ENCODE results near the gene ZNF248. TPM values are rescaled to one million over a fixed set of nuclear protein-coding genes. Genes with fewer than 3 reads are reported as not detected.

Gene ZNF248
- total RNA-seq, 1 donor from 2014 or later: 13.9 TPM

DNA sequence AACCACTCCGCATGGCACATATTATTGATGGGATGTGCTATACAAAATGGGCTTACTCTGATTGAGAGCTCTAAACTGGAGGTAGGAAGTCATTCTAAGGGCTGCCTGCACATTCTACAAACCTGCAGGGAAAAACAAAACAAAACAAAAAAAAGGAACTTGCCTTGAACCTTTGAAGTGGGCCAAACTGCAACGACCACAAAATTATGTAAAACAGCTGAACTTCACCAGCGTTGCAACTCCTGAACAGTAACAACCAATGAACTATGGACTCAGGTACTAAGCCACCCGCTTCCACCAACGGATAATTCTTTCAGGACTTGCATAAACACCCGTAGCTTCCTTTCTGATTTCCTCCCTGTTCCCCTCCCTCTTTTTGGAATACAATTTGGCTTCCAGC lies 80.4 kb downstream of the ZNF248 start:
- TF ChIP-seq, protein P1, sequence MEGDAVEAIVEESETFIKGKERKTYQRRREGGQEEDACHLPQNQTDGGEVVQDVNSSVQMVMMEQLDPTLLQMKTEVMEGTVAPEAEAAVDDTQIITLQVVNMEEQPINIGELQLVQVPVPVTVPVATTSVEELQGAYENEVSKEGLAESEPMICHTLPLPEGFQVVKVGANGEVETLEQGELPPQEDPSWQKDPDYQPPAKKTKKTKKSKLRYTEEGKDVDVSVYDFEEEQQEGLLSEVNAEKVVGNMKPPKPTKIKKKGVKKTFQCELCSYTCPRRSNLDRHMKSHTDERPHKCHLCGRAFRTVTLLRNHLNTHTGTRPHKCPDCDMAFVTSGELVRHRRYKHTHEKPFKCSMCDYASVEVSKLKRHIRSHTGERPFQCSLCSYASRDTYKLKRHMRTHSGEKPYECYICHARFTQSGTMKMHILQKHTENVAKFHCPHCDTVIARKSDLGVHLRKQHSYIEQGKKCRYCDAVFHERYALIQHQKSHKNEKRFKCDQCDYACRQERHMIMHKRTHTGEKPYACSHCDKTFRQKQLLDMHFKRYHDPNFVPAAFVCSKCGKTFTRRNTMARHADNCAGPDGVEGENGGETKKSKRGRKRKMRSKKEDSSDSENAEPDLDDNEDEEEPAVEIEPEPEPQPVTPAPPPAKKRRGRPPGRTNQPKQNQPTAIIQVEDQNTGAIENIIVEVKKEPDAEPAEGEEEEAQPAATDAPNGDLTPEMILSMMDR (IDR thresholded peaks at IDR 0.05): no peak
- no peaks in the 10 kb centered on the region for H3K36me3 ChIP-seq
- no peak overlapping the region for H3K4me3 ChIP-seq
- H3K27me3 ChIP-seq: no peaks in the 10 kb centered on the region
- H3K4me1 ChIP-seq: no peaks in the 10 kb centered on the region
- DNase-seq (ENCODE audit: low spot score in 2 of 2): no peak
- no peak overlapping the region for H3K27ac ChIP-seq
- H3K9me3 ChIP-seq: peaks cover 0 to 31% of the 10 kb centered on the region in 2 donors
- intact Hi-C loops (cut with DNase I): no loop called here

DNA sequence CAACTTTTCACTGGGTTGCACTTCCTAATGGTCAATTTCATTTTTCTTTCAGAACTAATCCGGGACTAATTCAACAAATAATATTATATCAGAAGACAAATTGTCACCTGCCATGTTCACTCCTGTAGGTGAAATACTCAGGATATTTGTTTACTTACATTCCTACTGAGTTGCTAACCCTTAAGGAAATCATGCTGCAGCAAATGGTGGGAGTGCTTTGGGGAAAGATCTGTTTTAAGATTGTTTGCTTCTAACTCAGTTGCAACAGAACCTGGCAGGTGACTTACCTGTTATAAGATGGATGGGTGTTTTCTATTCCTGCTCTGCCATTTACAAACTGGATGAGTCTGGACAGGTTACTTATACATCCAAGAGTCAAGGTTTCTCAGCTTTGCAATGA lies 81.8 kb downstream of the ZNF248 start:
- intact Hi-C loops (cut with DNase I): no loop called here
- Histone ChIP-seq H3K4me3 (no peak overlapping the region), H3K4me1 (no peaks in the 10 kb centered on the region), H3K27me3 (no peaks in the 10 kb centered on the region), H3K27ac (no peak overlapping the region), H3K36me3 (no peaks in the 10 kb centered on the region), H3K9me3 (peaks cover 0 to 17% of the 10 kb centered on the region in 2 donors)
- TF ChIP-seq, protein P1 (IDR thresholded peaks at IDR 0.05): no peak
- DNase-seq (ENCODE audit: low spot score in 2 of 2): no peak

DNA sequence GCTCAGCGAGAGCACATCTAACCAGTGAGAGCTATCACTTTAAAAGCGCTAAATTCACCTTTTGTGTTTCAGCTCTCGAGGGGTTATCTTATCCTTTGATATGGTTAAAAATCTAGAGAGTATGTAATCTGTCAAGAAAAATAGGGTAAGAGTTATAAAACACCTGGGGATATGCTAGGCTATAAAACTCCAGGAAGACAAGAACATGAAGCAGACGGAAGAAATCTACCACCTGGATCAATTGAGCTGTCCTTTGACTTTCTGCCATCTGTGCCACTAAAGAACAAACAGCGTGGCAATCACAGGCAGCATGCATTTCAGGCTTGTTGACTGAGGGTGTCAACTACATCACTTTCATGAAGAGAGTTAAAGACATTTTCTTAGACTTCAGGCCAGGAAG lies 83.1 kb downstream of the ZNF248 start:
- no peak overlapping the region for H3K27ac ChIP-seq
- DNase-seq (ENCODE audit: low spot score in 2 of 2): no peak
- intact Hi-C loops (cut with DNase I): no loop called here
- no peak overlapping the region for H3K4me3 ChIP-seq
- no peaks in the 10 kb centered on the region for H3K4me1 ChIP-seq
- no peaks in the 10 kb centered on the region for H3K27me3 ChIP-seq
- peaks cover 0 to 12% of the 10 kb centered on the region in 2 donors for H3K9me3 ChIP-seq
- TF ChIP-seq, protein P1 (IDR thresholded peaks at IDR 0.05): no peak
- H3K36me3 ChIP-seq: no peaks in the 10 kb centered on the region

DNA sequence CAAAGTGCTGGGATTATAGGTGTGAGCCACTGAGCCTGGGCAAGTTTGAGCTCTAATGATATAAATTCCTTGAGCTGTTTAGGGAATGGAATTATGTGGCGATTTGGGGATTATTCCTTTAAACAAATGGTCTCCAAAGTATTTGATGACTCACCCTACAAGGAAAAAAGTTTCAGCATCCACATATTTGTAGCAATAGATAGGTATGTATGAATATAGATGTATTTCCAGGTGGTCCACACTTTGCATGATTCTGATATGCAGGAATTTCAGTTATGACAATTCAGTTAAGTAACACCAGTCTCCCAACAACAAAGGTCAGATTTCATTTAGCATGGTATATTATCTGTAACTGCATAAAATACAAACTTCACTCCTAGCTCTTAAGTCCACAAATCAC lies 92.2 kb downstream of the ZNF248 start:
- peaks cover 7 to 20% of the 10 kb centered on the region in 2 donors for H3K9me3 ChIP-seq
- no peaks in the 10 kb centered on the region for H3K27me3 ChIP-seq
- DNase-seq (ENCODE audit: low spot score in 2 of 2): no peak
- no peaks in the 10 kb centered on the region for H3K4me1 ChIP-seq
- no peak overlapping the region for H3K27ac ChIP-seq
- no peak overlapping the region for H3K4me3 ChIP-seq
- intact Hi-C loops (cut with DNase I): no loop called here
- H3K36me3 ChIP-seq: no peaks in the 10 kb centered on the region
- TF ChIP-seq, protein P1 (IDR thresholded peaks at IDR 0.05): no peak

DNA sequence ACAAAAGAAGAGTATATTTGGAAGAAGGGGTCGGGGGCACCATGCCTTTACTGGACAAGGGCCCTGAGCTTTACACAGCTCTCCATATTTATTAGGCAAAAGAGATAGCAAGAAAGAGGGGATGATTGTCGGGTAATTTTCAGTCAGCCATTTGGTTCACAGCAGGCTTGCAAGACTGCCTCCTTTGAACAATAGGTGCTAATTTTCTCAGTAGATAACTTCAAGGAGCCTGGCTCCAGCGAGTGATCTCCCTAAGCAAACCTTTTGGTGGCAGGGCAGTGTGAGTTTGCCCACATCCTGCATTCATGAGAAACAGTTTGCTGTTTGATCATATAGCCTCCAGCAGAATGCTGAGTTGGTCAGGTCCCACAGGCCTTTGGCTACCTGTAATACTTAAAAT lies 94.3 kb downstream of the ZNF248 start:
- Histone ChIP-seq H3K4me1 (no peaks in the 10 kb centered on the region), H3K9me3 (peaks cover 7 to 18% of the 10 kb centered on the region in 2 donors), H3K4me3 (no peak overlapping the region), H3K27me3 (no peaks in the 10 kb centered on the region), H3K27ac (no peak overlapping the region), H3K36me3 (no peaks in the 10 kb centered on the region)
- TF ChIP-seq, protein P1 (IDR thresholded peaks at IDR 0.05): no peak
- DNase-seq (ENCODE audit: low spot score in 2 of 2): no peak
- intact Hi-C loops (cut with DNase I): no loop called here

DNA sequence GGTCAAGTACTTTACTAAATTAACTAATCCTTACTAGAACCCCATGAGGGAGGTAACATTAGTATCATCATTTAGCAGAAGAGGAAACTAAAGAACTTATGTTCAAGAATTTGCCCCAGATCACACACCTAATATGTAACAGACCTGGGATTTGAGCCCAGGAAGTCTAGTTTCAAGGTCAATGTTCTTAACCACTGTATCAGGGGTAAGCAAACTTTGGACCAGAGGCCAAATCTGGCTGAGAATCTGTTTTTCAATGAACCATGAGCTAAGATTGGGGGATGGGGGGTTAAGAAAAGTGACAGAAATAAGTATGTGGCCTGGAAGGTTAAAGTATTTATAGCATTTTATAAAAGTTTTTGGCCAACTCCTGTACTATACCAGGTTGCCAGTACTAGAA lies 95.1 kb downstream of the ZNF248 start:
- Histone ChIP-seq H3K9me3 (peaks cover 4 to 15% of the 10 kb centered on the region in 2 donors), H3K27me3 (no peaks in the 10 kb centered on the region), H3K4me3 (no peak overlapping the region), H3K27ac (no peak overlapping the region), H3K4me1 (no peaks in the 10 kb centered on the region), H3K36me3 (no peaks in the 10 kb centered on the region)
- no peak for DNase-seq (ENCODE audit: low spot score in 2 of 2)
- TF ChIP-seq, protein P1 (IDR thresholded peaks at IDR 0.05): no peak
- intact Hi-C loops (cut with DNase I): no loop called here
